SK-N-SH (cell line): Measurements from ENCODE around the gene KASH5. TPM values are rescaled to one million over a fixed set of nuclear protein-coding genes. Genes with fewer than 3 reads are reported as not detected.

Experiments used
- CTCF ChIA-PET: fragments of 300-600, 350-600 bp; formaldehyde crosslinking; extraction: SDS; loops from one replicate; lab custom pipeline; 2021; lab: Yijun Ruan, JAX
- POLR2A ChIA-PET: fragments of 350-600 bp; sonication (Branson Sonifier 250); formaldehyde crosslinking; extraction: SDS; loops from one replicate; lab custom pipeline; 2020; ENCODE audit warnings: antibody characterized with exemption, inconsistent platforms; lab: Yijun Ruan, JAX
- DNase-seq: peaks from one replicate; pipeline ENCODE4 v3.0.0; 2012
- H2AFZ ChIP-seq: fragments of 200-600 bp; sonication (generic); 2 replicates; pipeline ENCODE4 v1.8.1; 2016; ENCODE audit warnings: antibody characterized with exemption, mild to moderate bottlenecking, low read depth
- H3F3A ChIP-seq: fragments of 200-600 bp; sonication (generic); replicated peaks from 2 replicates; pipeline ENCODE3; 2016; ENCODE audit warnings: antibody characterized with exemption, mild to moderate bottlenecking; ENCODE audit not compliant: insufficient read depth
- H3K27ac ChIP-seq, 2 experiments: fragments of 200-500 bp in 1 of 2; fragments of 200-600 bp in 1 of 2; sonication (Bioruptor generic) in 1 of 2; sonication (generic), shearing (Covaris generic) in 1 of 2; 2 replicates each; pipeline versions ENCODE4 v1.5.1 to v1.6.1; 2014 to 2016; ENCODE audit warnings: low read depth in 2 of 2, inconsistent platforms in 1 of 2, low read length in 1 of 2, mild to moderate bottlenecking in 1 of 2, mixed read lengths in 1 of 2
- H3K27me3 ChIP-seq: fragments of 200-600 bp; sonication (generic), shearing (Covaris generic); 2 replicates; pipeline ENCODE4 v1.6.1; 2016; ENCODE audit warnings: mixed run types; ENCODE audit not compliant: insufficient read depth
- H3K36me3 ChIP-seq, 2 experiments: fragments of 200-500 bp in 1 of 2; fragments of 200-600 bp in 1 of 2; sonication (Bioruptor generic) in 1 of 2; sonication (generic) in 1 of 2; replicated peaks in 1 of 2; 2 replicates each; pipeline versions ENCODE3 to v1.5.1; 2014 to 2016; ENCODE audit warnings: low read length in 1 of 2, mild to moderate bottlenecking in 1 of 2; ENCODE audit not compliant: insufficient read depth in 2 of 2, control insufficient read depth in 1 of 2
- H3K4me1 ChIP-seq, 2 experiments: fragments of 200-500 bp in 1 of 2; fragments of 200-600 bp in 1 of 2; sonication (Bioruptor generic) in 1 of 2; sonication (generic), shearing (Covaris generic) in 1 of 2; 2 replicates each; pipeline versions ENCODE4 v1.5.1 to v1.6.1; 2014 to 2016; ENCODE audit warnings: low read depth in 1 of 2, low read length in 1 of 2, mixed run types in 1 of 2; ENCODE audit not compliant: insufficient read depth in 2 of 2, control insufficient read depth in 1 of 2
- H3K4me2 ChIP-seq: fragments of 200-600 bp; sonication (generic), shearing (Covaris generic); 2 replicates; pipeline ENCODE4 v1.6.1; 2017; ENCODE audit warnings: mixed run types
- H3K4me3 ChIP-seq, 2 experiments: fragments of 200-500 bp in 1 of 2; fragments of 200-600 bp in 1 of 2; sonication (Bioruptor generic) in 1 of 2; sonication (generic), shearing (Covaris generic) in 1 of 2; 2 replicates each; pipeline versions ENCODE4 v1.5.1 to v1.8.1; 2014 to 2016; ENCODE audit warnings: low read depth in 2 of 2, inconsistent platforms in 1 of 2, low read length in 1 of 2, mild to moderate bottlenecking in 1 of 2, mixed read lengths in 1 of 2, moderate library complexity in 1 of 2
- H3K79me2 ChIP-seq: fragments of 200-600 bp; sonication (generic); 2 replicates; pipeline ENCODE4 v1.8.1; 2017; ENCODE audit warnings: mild to moderate bottlenecking; ENCODE audit not compliant: insufficient read depth
- H3K9ac ChIP-seq: fragments of 200-600 bp; sonication (generic); 2 replicates; pipeline ENCODE4 v1.6.1; 2017; ENCODE audit warnings: mixed run types
- H3K9me2 ChIP-seq: fragments of 200-600 bp; sonication (generic); 2 replicates; pipeline ENCODE4 v1.6.1; 2017; ENCODE audit warnings: mixed run types
- H3K9me3 ChIP-seq: fragments of 200-600 bp; sonication (generic); 2 replicates; pipeline ENCODE4 v1.6.1; 2017; ENCODE audit warnings: mixed run types, mild to moderate bottlenecking, moderate library complexity
- H4K20me1 ChIP-seq: fragments of 200-600 bp; sonication (generic); 2 replicates; pipeline ENCODE4 v1.6.1; 2017; ENCODE audit warnings: mild to moderate bottlenecking, mixed run types; ENCODE audit not compliant: insufficient read depth
- CHD2 ChIP-seq: fragments of 150-350 bp; IDR thresholded peaks from 2 replicates; pipeline ENCODE4 v1.6.1; 2018; ENCODE audit warnings: low read length; ENCODE audit not compliant: partially characterized antibody
- EP300 ChIP-seq, 2 experiments: IDR thresholded peaks; 2 replicates each; pipeline versions ENCODE4 v1.4.0 to v1.6.1; 2012; ENCODE audit warnings: borderline replicate concordance in 1 of 2, low read depth in 1 of 2, low read length in 1 of 2
- EZH2phosphoT487 ChIP-seq: fragments of 200-600 bp; sonication (generic); IDR thresholded peaks from 2 replicates; pipeline ENCODE4 v1.6.1; 2017; ENCODE audit warnings: low read depth, mixed run types, mild to moderate bottlenecking, antibody characterized with exemption, moderate library complexity, borderline replicate concordance
- FOSL2 ChIP-seq: IDR thresholded peaks from 2 replicates; pipeline ENCODE4 v1.4.0; 2012; ENCODE audit warnings: low read depth, mild to moderate bottlenecking, moderate library complexity, borderline replicate concordance
- GATA2 ChIP-seq: sonication (generic); formaldehyde crosslinking; IDR thresholded peaks from 2 replicates; pipeline ENCODE4 v1.5.0; 2020; ENCODE audit warnings: mild to moderate bottlenecking, missing genetic modification reagents
- MEF2A ChIP-seq: IDR thresholded peaks from 2 replicates; pipeline ENCODE4 v1.4.0; 2012; ENCODE audit warnings: low read depth, borderline replicate concordance
- RAD21 ChIP-seq: IDR thresholded peaks from 2 replicates; pipeline ENCODE4 v1.6.1; 2012; ENCODE audit warnings: mild to moderate bottlenecking, low read length
- RXRA ChIP-seq: IDR thresholded peaks from 2 replicates; pipeline ENCODE4 v1.4.0; 2012; ENCODE audit warnings: low read depth, mild to moderate bottlenecking, borderline replicate concordance
- TCF12 ChIP-seq: IDR thresholded peaks from 2 replicates; pipeline ENCODE4 v1.4.0; 2012
- YY1 ChIP-seq: IDR thresholded peaks from 2 replicates; pipeline ENCODE4 v1.4.0; 2012; ENCODE audit warnings: low read depth, mild to moderate bottlenecking
- WGBS: methylation state at CpG from one replicate; pipeline ENCODE4 v1.1.6; 2017; ENCODE audit warnings: low lambda C conversion rate; 5-methylcytosine and 5-hydroxymethylcytosine counted together
- polyA plus RNA-seq, 3 experiments: library from polyadenylated mRNA; depleted of rRNA; stranded (reverse); fragments of >200 nt; gene quantifications; 2 replicates each; pipeline ENCODE4 v1.2.3, GENCODE V29; 2012
- TF ChIP-seq, protein P1 (sequence below): fragments of 150-350 bp; IDR thresholded peaks from 2 replicates; pipeline ENCODE4 v1.6.1; 2017; ENCODE audit warnings: antibody characterized with exemption, low read length, low read depth, borderline replicate concordance
- TF ChIP-seq, protein P2 (sequence below): IDR thresholded peaks from 2 replicates; pipeline ENCODE4 v1.4.0; 2012; ENCODE audit warnings: low read depth, borderline replicate concordance
- TF ChIP-seq, protein P3 (sequence below): IDR thresholded peaks from 2 replicates; pipeline ENCODE4; 2012

KASH5 gene
- polyA plus RNA-seq, 1 of the 3 experiments (the other 2 are of a cell fraction) = 0.20 TPM

DNA sequence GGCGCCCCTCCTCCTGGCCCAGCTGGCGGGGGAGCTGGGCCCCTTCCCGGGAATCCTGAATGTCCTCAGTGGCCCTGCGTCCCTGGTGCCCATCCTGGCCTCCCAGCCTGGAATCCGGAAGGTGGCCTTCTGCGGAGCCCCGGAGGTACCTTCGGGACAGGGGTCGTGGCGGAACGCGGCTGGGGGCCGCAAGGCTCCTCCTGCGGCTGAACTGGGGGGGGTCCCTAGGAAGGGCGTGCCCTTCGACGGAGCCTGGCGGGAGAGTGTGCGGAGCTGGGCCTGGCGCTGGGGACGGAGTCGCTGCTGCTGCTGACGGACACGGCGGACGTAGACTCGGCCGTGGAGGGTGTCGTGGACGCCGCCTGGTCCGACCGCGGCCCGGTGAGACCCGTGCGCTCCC is 73.6 kb downstream of the KASH5 start:
- no peak for TF ChIP-seq FOSL2
- no peak for TF ChIP-seq GATA2
- no peak for TF ChIP-seq TCF12
- TF ChIP-seq, protein P1, sequence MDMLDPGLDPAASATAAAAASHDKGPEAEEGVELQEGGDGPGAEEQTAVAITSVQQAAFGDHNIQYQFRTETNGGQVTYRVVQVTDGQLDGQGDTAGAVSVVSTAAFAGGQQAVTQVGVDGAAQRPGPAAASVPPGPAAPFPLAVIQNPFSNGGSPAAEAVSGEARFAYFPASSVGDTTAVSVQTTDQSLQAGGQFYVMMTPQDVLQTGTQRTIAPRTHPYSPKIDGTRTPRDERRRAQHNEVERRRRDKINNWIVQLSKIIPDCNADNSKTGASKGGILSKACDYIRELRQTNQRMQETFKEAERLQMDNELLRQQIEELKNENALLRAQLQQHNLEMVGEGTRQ = no peak
- no peak for TF ChIP-seq EP300 (IDR thresholded peaks at IDR 0.05; ENCODE audit: borderline replicate concordance in 1 of 2, low read depth in 1 of 2, low read length in 1 of 2)
- TF ChIP-seq CHD2 = no peak
- TF ChIP-seq RAD21 = no peak
- TF ChIP-seq, protein P2, sequence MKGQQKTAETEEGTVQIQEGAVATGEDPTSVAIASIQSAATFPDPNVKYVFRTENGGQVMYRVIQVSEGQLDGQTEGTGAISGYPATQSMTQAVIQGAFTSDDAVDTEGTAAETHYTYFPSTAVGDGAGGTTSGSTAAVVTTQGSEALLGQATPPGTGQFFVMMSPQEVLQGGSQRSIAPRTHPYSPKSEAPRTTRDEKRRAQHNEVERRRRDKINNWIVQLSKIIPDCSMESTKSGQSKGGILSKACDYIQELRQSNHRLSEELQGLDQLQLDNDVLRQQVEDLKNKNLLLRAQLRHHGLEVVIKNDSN = no peak
- no peak for TF ChIP-seq MEF2A
- TF ChIP-seq EZH2phosphoT487 = no peak
- TF ChIP-seq, protein P3, sequence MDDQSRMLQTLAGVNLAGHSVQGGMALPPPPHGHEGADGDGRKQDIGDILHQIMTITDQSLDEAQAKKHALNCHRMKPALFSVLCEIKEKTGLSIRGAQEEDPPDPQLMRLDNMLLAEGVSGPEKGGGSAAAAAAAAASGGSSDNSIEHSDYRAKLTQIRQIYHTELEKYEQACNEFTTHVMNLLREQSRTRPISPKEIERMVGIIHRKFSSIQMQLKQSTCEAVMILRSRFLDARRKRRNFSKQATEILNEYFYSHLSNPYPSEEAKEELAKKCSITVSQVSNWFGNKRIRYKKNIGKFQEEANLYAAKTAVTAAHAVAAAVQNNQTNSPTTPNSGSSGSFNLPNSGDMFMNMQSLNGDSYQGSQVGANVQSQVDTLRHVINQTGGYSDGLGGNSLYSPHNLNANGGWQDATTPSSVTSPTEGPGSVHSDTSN = no peak
- TF ChIP-seq YY1 = no peak
- TF ChIP-seq, all 33 proteins: peak for 0
- H3K9me2 ChIP-seq = no peaks in the 10 kb centered on the region
- no peaks in the 10 kb centered on the region for H3K36me3 ChIP-seq
- no peaks in the 10 kb centered on the region for H4K20me1 ChIP-seq
- H3K9me3 ChIP-seq = no peaks in the 10 kb centered on the region
- ChIA-PET POLR2A (no interaction called here), CTCF (interaction anchor here (0.6 to 0.7 kb wide), 2 partner anchors 12 to 415 kb away, joined by 3 to 5 read pairs; partner anchors contain the start of gene AKT1S1)
- no peak overlapping the region for H3K4me2 ChIP-seq
- H3K27me3 ChIP-seq = no peaks in the 10 kb centered on the region
- no peak overlapping the region for H2AFZ ChIP-seq
- H3K79me2 ChIP-seq = peaks cover 3% of the 10 kb centered on the region; the same call in 1 of the 2 replicates
- H3K9ac ChIP-seq = no peak overlapping the region
- no peak overlapping the region for H3K4me3 ChIP-seq
- H3F3A ChIP-seq = peaks cover 3% of the 10 kb centered on the region
- WGBS = 96% methylated on average over 24 of the region's 37 CpGs
- DNase-seq = no peak
- H3K27ac ChIP-seq = no peak overlapping the region
- H3K4me1 ChIP-seq = peaks cover 0 to 2% of the 10 kb centered on the region in 2 experiments; a peak in 1 of 4 replicates

DNA sequence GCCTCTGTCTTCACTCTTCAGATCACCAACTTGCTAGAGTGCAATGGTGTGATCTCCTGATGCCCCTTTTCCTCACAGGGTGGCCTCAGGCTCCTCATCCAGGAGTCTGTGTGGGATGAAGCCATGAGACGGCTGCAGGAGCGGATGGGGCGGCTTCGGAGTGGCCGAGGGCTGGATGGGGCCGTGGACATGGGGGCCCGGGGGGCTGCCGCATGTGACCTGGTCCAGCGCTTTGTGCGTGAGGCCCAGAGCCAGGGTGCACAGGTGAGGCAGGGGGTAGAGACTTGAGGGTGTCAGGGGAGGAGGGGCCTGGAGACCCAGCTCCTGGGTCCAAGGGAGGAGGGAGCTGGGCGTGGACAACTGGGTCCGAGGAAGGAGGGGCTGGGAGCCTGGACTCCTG is 74.4 kb downstream of the KASH5 start:
- Histone ChIP-seq H3K79me2 (no peaks in the 10 kb centered on the region), H3K27ac (no peak overlapping the region), H3K36me3 (no peaks in the 10 kb centered on the region), H3K9ac (no peak overlapping the region), H3F3A (no peaks in the 10 kb centered on the region), H4K20me1 (no peaks in the 10 kb centered on the region), H2AFZ (no peak overlapping the region), H3K4me2 (no peak overlapping the region), H3K9me2 (no peaks in the 10 kb centered on the region), H3K27me3 (no peaks in the 10 kb centered on the region), H3K9me3 (no peaks in the 10 kb centered on the region), H3K4me3 (no peak overlapping the region), H3K4me1 (peaks cover 0 to 2% of the 10 kb centered on the region in 2 experiments; a peak in 1 of 4 replicates)
- ChIA-PET POLR2A (no interaction called here), CTCF (interaction anchor here (0.7 kb wide), 1 partner anchor 415 kb away, joined by 5 read pairs; the partner anchor contains the start of gene AKT1S1)
- no peak for DNase-seq
- no peak for TF ChIP-seq MEF2A
- TF ChIP-seq RXRA = no peak
- no peak for TF ChIP-seq FOSL2
- 94% methylated on average over 12 of the region's 12 CpGs for WGBS
